DMS79 (cell line): ENCODE measurements around the gene ARHGEF37.

Source experiments
- DNase-seq: peaks from one replicate; lab custom pipeline; 2025; lab: John Stamatoyannopoulos, UW

The ARHGEF37 gene

DNA sequence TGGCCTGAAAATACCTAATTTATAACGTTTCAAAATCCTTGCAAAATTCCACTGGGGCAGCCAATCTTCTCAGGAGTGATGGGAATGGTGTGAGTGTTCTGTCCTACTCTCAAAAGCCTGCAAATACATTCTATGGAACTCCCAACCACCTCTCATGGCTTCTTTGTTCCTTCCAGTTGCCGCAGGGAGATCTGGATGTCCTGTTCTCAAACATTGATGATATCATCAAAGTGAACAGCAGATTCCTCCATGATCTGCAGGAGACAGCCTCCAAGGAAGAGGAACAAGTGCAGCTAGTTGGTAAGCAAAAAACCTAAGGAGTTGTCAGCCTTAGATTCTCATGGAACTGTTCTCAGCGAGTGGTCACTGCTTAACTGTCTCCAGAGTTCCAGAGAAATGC lies 19.6 kb downstream of the ARHGEF37 start:
- DNase-seq, result no peak

DNA sequence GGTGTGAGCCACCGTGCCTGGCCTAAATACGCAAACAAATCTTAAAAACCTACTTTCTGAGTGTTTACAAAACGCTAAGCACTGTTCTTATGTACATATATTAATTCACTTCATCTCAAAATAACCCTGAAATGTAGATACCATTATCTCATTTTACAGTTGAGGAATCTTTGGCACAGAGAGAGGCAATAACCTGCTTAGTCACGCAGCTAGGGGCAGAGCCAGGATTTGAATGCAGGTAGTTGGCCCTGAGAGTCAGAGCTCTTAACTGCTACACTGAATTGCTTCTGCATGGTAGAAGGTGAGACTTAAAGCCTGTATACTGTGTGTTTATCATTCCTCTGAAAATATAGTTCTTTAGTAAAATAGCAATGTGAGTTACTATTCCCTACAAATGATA lies 21.9 kb downstream of the ARHGEF37 start:
- DNase-seq, result no peak

- no peak for DNase-seq
Observed at GRCh38 chr5:149603920-149604319, 22.6 kb downstream of the ARHGEF37 start.

DNA sequence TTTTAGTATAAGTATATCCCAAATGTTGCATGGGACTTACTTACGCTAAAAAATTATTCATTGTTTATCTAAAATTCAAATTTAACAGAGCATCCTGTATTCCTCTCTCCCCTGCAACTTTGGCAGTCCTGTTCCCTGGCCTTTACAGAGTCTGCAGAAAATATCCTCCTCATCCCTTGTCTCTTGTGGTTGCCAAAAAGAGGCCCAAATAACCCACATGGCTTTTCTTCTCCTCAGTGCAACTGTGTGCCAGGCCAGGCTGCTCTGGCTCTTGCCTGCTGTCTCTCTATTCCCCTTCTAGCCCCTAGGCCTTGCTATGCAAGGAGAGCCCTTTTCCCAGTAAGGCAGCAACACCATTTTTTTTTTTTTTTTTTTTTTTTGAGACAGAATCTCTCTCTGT lies 23.0 kb downstream of the ARHGEF37 start:
- DNase-seq, result no peak

GRCh38 chr5:149605354-149605997 lies 24.2 kb downstream of the ARHGEF37 start:
- DNase-seq, result no peak

GRCh38 chr5:149605998-149606724 lies 24.9 kb downstream of the ARHGEF37 start:
- DNase-seq, result no peak

GRCh38 chr5:149608936-149609545 lies 27.7 kb downstream of the ARHGEF37 start:
- DNase-seq, result no peak

DNA sequence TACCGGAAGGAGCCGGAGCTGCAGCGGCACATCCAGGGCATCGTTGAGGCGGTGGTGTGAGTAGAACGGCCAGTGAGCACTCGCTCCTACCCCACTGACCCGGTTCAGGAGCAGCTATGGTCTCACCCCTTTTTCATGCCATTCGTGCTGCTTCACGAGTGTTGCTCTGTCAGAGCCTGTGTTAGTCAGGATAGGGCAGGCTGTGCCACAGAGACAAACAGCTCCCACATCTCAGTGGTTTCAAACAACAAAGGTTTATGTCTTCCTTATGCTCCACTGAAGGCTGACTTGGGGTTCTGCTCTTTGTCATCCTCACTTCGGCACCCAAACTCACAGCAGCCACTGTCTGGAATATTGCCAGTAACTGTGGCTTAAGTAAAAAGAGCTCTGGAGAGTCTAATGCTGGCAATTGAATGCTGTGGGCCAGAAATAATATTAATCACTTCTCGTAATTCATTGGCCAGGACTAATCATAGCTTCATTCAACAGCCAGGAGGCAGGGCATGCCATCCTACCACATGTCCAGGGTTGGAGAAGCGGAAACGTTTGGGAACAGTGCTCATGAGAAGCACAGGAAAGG lies 28.4 kb downstream of the ARHGEF37 start:
- no peak for DNase-seq

DNA sequence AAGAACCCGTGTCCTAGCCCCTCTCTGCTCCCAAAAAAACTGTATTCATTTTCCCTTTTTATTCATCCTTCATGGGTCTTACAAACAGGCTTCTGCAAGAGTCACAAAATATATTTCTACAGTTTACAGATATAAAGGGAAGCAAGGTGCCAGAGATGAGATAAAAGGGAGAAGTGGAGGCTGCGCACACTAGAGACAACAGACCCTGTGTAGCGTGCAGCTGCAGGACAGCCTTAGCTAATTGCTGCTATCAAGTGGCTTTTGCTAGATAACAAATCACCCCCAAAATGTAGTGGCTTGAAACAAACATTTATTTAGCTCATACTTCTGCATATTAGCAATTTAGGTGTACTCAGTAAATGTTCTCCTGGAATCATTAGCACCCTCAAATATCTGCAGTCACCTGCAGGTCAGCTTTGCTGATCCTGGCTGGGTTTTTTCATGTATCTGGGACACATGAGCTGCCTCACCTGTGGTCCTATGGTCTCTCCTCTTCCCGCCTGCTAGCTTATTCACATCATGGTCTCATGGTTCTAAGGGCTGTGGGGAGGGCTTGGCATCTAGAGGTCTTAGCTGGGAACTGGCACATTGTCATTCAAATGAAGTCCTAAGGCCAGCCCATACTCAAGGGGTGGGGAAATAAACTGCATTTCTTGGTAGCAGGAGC lies 29.4 kb downstream of the ARHGEF37 start:
- no peak for DNase-seq

DNA sequence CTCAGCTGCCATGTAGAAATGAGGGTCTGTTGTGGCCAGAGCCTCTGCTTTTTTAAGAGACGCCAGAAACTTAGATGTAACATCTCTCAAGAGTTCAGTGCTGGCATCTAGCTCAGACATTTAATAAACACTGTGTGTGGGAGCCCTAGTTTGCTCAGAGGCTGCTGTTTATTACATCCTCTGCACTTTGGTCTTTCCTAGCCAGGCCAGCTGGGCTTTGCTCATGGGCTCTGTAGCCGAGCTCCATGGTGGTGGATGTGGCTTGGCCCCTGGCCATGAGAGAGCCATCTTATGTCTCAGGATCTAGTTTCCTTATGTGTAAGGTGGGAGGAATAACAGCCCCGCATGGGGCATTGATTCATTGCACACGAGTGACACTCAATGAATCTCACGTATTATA lies 30.0 kb downstream of the ARHGEF37 start:
- DNase-seq, result no peak

DNA sequence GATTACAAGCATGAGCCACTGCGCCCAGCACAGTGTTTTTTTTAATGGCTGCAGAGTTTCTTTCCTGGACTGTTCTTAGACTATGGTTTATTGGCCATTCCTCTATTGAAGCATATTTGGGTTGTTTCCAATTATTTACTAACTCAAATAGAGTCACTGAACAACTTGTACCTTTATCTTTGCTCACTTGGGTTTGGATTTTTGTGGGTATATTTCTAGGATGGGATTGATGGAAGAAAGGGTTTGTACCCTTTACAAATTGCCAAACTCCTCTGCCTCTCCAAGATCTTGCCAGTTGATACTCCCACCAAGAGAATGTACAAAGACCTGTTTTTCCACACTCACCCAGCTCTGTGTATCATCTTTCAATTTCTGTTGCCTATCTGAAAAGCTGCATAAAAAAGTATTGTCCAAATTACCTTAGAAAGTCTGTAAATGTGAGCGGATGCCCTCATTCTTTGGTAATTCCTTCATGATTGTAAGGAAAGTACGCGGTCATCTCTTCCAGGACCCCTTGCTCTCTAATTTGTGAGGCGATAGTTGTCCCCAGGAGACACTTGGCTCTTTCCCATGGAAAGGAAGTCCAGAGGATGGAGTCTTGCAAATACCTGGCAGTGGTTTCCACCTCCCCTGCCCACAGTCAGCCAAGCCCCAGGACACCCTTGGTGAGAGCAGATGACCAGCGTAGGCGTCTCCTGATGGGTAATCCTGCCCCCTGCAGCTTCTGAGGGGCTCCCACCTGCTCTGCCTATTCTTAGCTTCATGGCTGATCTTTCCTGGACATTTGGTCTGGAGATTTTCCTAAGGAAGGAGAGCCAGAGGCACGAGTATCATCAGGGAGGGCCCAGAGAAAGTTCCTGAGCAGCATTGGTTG lies 33.0 kb downstream of the ARHGEF37 start:
- DNase-seq, result no peak

DNA sequence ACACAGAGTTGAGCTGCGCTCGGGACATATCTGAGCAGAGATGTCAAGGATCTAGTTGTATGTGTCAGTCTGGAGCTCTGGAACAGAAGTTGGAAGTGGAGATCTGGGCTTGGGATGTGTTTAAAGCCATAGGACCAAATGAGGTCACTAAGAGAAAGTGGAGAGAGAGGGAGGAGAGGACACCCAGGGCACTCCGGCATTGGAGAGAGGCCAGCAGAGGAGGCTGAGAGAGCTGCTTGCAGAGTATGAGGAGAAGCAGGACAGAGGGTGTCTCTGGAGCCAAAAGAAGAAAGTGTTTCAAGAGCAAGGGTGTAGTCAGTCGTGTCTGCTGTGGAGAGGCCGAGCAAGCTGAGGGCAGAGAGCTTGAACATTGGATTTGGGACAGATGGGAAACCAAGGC lies 34.7 kb downstream of the ARHGEF37 start:
- no peak for DNase-seq

- DNase-seq, result no peak
Observed at GRCh38 chr5:149616727-149617285, 35.5 kb downstream of the ARHGEF37 start.

GRCh38 chr5:149617760-149618306 lies 36.5 kb downstream of the ARHGEF37 start:
- no peak for DNase-seq

DNA sequence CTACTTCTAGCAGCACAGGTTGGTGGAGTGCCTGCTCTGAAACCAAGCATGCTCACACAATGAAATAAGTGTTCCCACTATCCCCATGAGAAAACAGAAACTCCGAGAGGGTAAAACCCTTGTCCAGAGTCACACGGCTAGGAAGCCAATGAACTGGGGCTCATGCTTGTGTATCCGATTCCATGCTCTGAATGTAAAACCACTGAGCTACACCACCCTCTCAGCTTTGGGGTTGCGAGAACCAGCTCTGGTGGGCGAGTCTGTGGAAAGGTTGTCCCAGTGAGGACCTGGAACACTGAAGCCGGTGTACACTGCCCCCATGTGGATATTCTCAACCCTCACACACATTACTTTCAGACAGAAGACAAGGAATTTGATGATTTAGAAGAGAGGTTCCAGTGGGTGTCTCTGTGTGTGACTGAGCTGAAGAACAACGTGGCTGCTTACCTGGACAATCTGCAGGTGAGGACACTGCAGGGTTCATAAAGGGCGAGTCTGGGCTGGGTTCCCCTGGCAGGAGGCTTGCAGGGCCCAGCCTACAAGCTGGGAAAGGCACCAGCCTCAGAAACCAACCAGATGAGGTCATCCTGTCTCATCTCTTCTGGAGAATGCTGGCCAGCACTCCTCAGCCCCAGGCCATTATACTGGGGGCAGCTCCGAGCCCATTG lies 37.4 kb downstream of the ARHGEF37 start:
- DNase-seq, result no peak

DNA sequence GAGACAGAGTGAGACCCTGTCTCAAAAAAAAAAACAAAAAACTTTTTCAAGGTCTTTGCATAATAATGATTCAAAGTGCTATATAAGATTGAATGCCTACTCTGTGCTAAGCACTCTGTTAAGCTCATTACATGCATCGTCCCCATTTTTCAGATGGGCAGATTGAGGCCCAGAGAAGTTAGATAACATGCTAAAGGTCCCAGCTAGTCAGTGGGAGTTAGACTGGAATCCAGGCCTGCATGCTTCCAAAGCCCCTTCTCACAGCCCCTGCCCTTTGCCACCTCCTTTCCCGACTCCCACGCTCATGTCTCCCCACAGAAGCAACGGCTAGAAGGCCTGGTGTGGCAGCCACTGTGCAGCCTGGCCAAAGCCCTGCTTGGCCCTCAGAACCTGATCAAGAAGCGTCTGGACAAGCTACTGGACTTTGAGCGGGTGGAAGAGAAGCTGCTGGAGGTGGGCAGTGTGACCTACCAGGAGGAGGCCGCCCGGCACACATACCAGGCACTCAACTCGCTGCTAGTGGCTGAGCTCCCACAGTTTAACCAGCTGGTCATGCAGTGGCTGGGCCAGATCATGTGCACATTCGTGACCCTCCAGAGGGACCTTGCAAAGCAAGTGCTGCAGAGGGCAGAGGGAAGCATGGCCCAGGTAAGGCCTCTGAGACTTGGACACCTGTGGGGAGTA lies 40.3 kb downstream of the ARHGEF37 start:
- DNase-seq, result no peak

DNA sequence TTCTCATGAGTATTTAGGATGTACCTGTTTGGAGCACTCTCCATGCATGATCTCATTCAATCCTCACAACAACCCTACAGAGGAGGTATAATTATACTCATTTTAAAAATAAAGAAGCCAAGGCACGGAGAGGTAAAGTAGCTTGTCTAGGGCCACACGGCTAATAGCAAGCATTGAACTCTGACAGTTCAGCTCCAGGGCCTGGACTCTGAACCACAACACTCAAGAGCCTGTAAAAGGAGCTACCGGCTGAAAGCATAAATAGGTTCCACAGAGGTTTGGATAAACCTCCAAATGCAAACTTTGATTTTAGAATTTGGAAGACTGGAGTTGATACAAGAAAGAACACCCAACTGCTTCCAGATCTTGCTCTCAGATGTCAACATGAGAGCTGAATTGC lies 41.2 kb downstream of the ARHGEF37 start:
- no peak for DNase-seq

DNA sequence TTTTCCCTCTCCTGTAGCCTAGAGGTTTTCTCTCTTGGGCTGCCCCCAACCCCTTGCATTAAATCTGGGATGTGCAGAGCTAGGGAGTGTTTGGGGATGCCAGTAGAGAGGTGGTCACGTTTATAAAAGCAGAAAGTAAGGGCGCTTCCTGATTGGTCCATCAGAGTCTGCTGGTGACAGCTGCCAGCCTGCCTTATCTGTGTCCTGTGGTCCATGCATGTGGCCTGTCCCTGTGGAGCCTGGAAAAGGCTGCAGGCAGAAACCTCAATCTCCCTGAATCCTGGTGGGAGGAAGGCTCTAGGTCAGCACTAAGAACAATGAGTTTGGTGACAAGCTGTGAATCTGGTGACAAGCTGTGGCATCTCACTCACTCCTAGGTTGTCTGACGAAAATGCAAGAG lies 42.2 kb downstream of the ARHGEF37 start:
- DNase-seq, result no peak

GRCh38 chr5:149627070-149627469 lies 45.8 kb downstream of the ARHGEF37 start:
- no peak for DNase-seq

- no peak for DNase-seq
Observed at GRCh38 chr5:149628221-149628620, 46.9 kb downstream of the ARHGEF37 start.
